Astrocyte (in vitro differentiated cells and primary cell): ENCODE results near the gene FRMD4A. TPM values are rescaled to one million over a fixed set of nuclear protein-coding genes. Genes with fewer than 3 reads are reported as not detected.

Source experiments
- DNase-seq: peaks from one replicate; pipeline ENCODE4 v3.0.0-alpha.2; 2010; ENCODE audit warnings: low read depth
- FAIRE-seq: peaks from 2 replicates; lab custom pipeline; 2011; peaks lifted over from hg19 to GRCh38; lab: Jason Lieb, UNC
- H2AFZ ChIP-seq: 2 replicates; pipeline ENCODE4 v1.6.0; 2012; ENCODE audit warnings: low read depth, low read length, inconsistent platforms
- H3K27ac ChIP-seq: 2 replicates; pipeline ENCODE4 v1.5.1; 2011; ENCODE audit warnings: low read depth, low read length, inconsistent platforms
- H3K27me3 ChIP-seq: 2 replicates; pipeline ENCODE4 v1.6.0; 2011; ENCODE audit warnings: low read length, inconsistent platforms; ENCODE audit not compliant: insufficient read depth
- H3K36me3 ChIP-seq: 2 replicates; pipeline ENCODE4 v1.5.1; 2011; ENCODE audit warnings: low read length, inconsistent platforms; ENCODE audit not compliant: insufficient read depth
- H3K4me1 ChIP-seq: 2 replicates; pipeline ENCODE4 v1.5.1; 2011; ENCODE audit warnings: low read length, inconsistent platforms; ENCODE audit not compliant: insufficient read depth
- H3K4me2 ChIP-seq: 2 replicates; pipeline ENCODE4 v1.6.0; 2012; ENCODE audit warnings: low read length, inconsistent platforms
- H3K4me3 ChIP-seq: 2 replicates; pipeline ENCODE4 v1.5.1; 2011; ENCODE audit warnings: low read depth, mild to moderate bottlenecking, low read length, inconsistent platforms; ENCODE audit not compliant: insufficient read depth
- H3K79me2 ChIP-seq: 2 replicates; pipeline ENCODE4 v1.6.0; 2012; ENCODE audit warnings: mild to moderate bottlenecking, low read length, inconsistent platforms; ENCODE audit not compliant: insufficient read depth
- H3K9ac ChIP-seq: 2 replicates; pipeline ENCODE4 v1.6.0; 2012; ENCODE audit warnings: mild to moderate bottlenecking, low read length, inconsistent platforms
- H3K9me3 ChIP-seq: 2 replicates; pipeline ENCODE4 v1.5.1; 2012; ENCODE audit warnings: low read depth, mild to moderate bottlenecking, low read length, inconsistent platforms; ENCODE audit not compliant: insufficient read depth
- H4K20me1 ChIP-seq: 2 replicates; pipeline ENCODE4 v1.6.0; 2012; ENCODE audit warnings: low read length, inconsistent platforms; ENCODE audit not compliant: insufficient read depth
- H3K27ac Mint-ChIP-seq: one replicate; pipeline ENCODE4 v1.8.0; 2021; ENCODE audit warnings: mild to moderate bottlenecking, mixed read lengths; ENCODE audit not compliant: unreplicated experiment
- H3K27me3 Mint-ChIP-seq: one replicate; pipeline ENCODE4 v1.8.0; 2021; ENCODE audit warnings: low read depth, mixed read lengths; ENCODE audit not compliant: unreplicated experiment
- H3K36me3 Mint-ChIP-seq: one replicate; pipeline ENCODE4 v1.8.0; 2021; ENCODE audit warnings: low read depth, mixed read lengths; ENCODE audit not compliant: unreplicated experiment
- H3K4me1 Mint-ChIP-seq: one replicate; pipeline ENCODE4 v1.8.0; 2021; ENCODE audit warnings: low read depth, mixed read lengths; ENCODE audit not compliant: unreplicated experiment
- H3K4me3 Mint-ChIP-seq: one replicate; pipeline ENCODE4 v1.8.0; 2021; ENCODE audit warnings: mild to moderate bottlenecking, moderate library complexity, mixed read lengths; ENCODE audit not compliant: unreplicated experiment
- H3K9me3 Mint-ChIP-seq: one replicate; pipeline ENCODE4 v1.8.0; 2021; ENCODE audit warnings: mild to moderate bottlenecking, mixed read lengths; ENCODE audit not compliant: unreplicated experiment
- EZH2 ChIP-seq: IDR thresholded peaks from 2 replicates; pipeline ENCODE4 v1.6.1; 2012; ENCODE audit warnings: mild to moderate bottlenecking, low read length, inconsistent platforms; ENCODE audit not compliant: insufficient read depth
- total RNA-seq: library from RNA; stranded (reverse); gene quantifications from 2 replicates; pipeline ENCODE4 v1.2.1, GENCODE V29; 2021
- TF ChIP-seq, protein P1 (sequence below): IDR thresholded peaks from 2 replicates; pipeline ENCODE4 v1.5.1; 2011; ENCODE audit warnings: low read depth, mild to moderate bottlenecking, inconsistent platforms, low read length, moderate library complexity; ENCODE audit not compliant: insufficient read depth

The FRMD4A gene
- total RNA-seq, 1 donor from 2014 or later, result 82.5 TPM

DNA sequence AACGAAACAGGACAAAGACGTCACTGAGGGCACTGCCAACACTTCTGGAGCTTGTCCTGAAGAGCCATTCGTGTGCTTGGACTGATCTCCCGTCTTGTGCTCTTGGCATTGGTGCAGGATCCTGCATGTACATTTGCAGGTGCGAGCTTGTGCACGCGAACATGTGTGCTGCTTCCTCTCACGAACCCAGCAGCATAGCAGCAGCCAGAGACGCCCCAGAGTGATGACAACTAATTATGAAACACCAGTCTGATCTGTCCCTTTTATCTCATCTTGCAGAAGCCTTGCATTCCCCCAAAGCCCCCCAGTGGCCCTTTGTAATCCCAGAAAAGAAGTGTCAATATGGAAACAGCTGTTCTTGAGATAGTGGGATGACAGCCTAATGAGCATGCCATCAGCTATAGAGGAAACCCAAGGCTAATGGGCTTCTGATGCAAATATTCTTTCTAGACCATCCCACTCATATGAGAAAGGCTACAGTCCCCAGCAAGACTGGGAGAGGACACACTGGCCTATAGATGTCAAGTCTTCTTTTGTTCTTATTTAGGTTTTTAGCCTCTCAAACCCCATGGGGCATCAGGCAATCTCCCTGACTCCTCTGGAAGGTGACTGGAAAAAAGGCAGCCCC is 310.6 kb downstream of the FRMD4A start:
- H3K27ac ChIP-seq, result no peak overlapping the region
- no peak for FAIRE-seq
- H3K4me1 Mint-ChIP-seq, result peaks cover 22% of the 10 kb centered on the region

DNA sequence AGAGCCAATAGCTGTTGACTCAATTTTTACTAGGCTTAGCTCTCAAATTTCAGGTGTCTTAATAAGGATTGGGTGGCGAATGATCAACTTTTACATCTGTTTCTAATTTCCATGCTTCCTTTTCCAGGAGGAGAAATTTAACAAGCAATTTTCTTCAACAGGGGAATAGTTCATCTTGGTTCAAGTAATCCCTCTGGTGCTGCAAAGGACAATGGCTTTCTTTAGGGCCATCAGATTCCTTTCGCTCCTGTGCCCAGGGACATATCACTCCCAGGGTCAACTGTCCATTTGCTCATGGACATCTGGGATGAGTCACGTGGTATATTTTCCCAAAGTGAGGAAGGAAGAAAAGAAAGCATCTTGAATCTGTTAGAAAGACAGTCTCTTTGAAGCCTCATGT is 313.3 kb downstream of the FRMD4A start:
- Histone ChIP-seq H3K27ac (no peak overlapping the region), H3K9ac (no peak overlapping the region), H3K4me1 (no peaks in the 10 kb centered on the region), H3K79me2 (no peaks in the 10 kb centered on the region), H4K20me1 (no peaks in the 10 kb centered on the region), H3K4me3 (no peak overlapping the region), H3K4me2 (no peak overlapping the region), H3K36me3 (no peaks in the 10 kb centered on the region), H2AFZ (no peak overlapping the region), H3K9me3 (no peaks in the 10 kb centered on the region), H3K27me3 (no peaks in the 10 kb centered on the region)
- H3K27ac Mint-ChIP-seq, result no peak overlapping the region
- H3K4me3 Mint-ChIP-seq, result no peak overlapping the region
- DNase-seq (peak; percentile 46), FAIRE-seq (no peak)
- TF ChIP-seq EZH2, result no peak
- TF ChIP-seq, protein P1, sequence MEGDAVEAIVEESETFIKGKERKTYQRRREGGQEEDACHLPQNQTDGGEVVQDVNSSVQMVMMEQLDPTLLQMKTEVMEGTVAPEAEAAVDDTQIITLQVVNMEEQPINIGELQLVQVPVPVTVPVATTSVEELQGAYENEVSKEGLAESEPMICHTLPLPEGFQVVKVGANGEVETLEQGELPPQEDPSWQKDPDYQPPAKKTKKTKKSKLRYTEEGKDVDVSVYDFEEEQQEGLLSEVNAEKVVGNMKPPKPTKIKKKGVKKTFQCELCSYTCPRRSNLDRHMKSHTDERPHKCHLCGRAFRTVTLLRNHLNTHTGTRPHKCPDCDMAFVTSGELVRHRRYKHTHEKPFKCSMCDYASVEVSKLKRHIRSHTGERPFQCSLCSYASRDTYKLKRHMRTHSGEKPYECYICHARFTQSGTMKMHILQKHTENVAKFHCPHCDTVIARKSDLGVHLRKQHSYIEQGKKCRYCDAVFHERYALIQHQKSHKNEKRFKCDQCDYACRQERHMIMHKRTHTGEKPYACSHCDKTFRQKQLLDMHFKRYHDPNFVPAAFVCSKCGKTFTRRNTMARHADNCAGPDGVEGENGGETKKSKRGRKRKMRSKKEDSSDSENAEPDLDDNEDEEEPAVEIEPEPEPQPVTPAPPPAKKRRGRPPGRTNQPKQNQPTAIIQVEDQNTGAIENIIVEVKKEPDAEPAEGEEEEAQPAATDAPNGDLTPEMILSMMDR, result no peak
- peaks cover 15% of the 10 kb centered on the region for H3K4me1 Mint-ChIP-seq
- H3K27me3 Mint-ChIP-seq, result no peaks in the 10 kb centered on the region
- H3K9me3 Mint-ChIP-seq, result no peaks in the 10 kb centered on the region
- no peaks in the 10 kb centered on the region for H3K36me3 Mint-ChIP-seq

More for the DNA sequence above, 310.6 kb downstream of the FRMD4A start:
- Mint-ChIP-seq H3K36me3 (no peaks in the 10 kb centered on the region), H3K4me3 (no peak overlapping the region), H3K27ac (no peak overlapping the region), H3K27me3 (no peaks in the 10 kb centered on the region), H3K9me3 (no peaks in the 10 kb centered on the region)
- H2AFZ ChIP-seq, result no peak overlapping the region
- H3K4me2 ChIP-seq, result no peak overlapping the region
- no peaks in the 10 kb centered on the region for H3K9me3 ChIP-seq
- DNase-seq, result no peak
- no peaks in the 10 kb centered on the region for H3K79me2 ChIP-seq
- no peaks in the 10 kb centered on the region for H3K4me1 ChIP-seq
- no peak for TF ChIP-seq EZH2
- TF ChIP-seq, protein P1, result no peak
- H3K4me3 ChIP-seq, result no peak overlapping the region
- no peaks in the 10 kb centered on the region for H3K27me3 ChIP-seq
- no peaks in the 10 kb centered on the region for H4K20me1 ChIP-seq
- no peak overlapping the region for H3K9ac ChIP-seq
- H3K36me3 ChIP-seq, result no peaks in the 10 kb centered on the region

DNA sequence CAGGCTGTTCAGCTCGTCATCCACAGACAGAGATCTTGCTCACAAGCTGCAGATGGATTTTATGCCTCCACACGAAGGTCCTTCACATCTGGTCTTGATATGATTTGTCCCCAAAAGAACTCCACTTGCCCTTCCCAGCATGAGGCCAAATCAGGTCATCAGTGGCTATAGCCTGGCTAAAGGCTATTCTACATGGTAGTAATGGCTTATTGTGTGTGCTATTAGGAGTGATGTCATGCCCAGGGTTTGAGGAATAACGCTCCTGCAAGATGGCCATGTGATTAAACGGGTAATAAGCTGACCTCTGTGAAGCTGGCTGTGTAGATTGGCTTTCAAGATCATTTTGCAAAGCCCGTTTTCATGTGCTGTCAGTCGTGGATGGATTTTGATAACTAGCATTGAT is 313.8 kb downstream of the FRMD4A start:
- no peak for FAIRE-seq
- Mint-ChIP-seq H3K36me3 (no peaks in the 10 kb centered on the region), H3K27me3 (no peaks in the 10 kb centered on the region), H3K9me3 (no peaks in the 10 kb centered on the region), H3K4me3 (no peak overlapping the region), H3K4me1 (peaks cover 15% of the 10 kb centered on the region), H3K27ac (no peak overlapping the region)
- Histone ChIP-seq H3K4me1 (no peaks in the 10 kb centered on the region), H3K79me2 (no peaks in the 10 kb centered on the region), H3K36me3 (no peaks in the 10 kb centered on the region), H3K27ac (no peak overlapping the region), H4K20me1 (no peaks in the 10 kb centered on the region), H3K9me3 (no peaks in the 10 kb centered on the region), H3K4me3 (no peak overlapping the region), H3K9ac (no peak overlapping the region), H3K27me3 (no peaks in the 10 kb centered on the region), H2AFZ (no peak overlapping the region), H3K4me2 (no peak overlapping the region)
- no peak for TF ChIP-seq EZH2
- TF ChIP-seq, protein P1, result no peak
- no peak for DNase-seq
